Transverse colon (tissue), 4 donors: ENCODE measurements around the gene STAP2.
"Not testable (repeated sequence)": the region's sequence is repeated elsewhere in the genome, so short reads cannot be mapped to it uniquely, and the experiment has no call there.

Source experiments
- CTCF ChIP-seq, 5 experiments: fragments of 200-600 bp in 3 of 5; fragments of 450-650 bp in 2 of 5; sonication (generic) in 3 of 5; IDR thresholded peaks; 1 replicate in 2 of 5; 2 replicates in 3 of 5; pipeline ENCODE4 v1.5.1; 2016 to 2017; ENCODE audit warnings: antibody characterized with exemption in 5 of 5, inconsistent platforms in 3 of 5, mild to moderate bottlenecking in 2 of 5, moderate library complexity in 1 of 5
- POLR2A ChIP-seq: fragments of 450-650 bp; IDR thresholded peaks from one replicate; pipeline ENCODE4 v1.6.1; 2016; ENCODE audit warnings: antibody characterized with exemption, mild to moderate bottlenecking, moderate library complexity
- POLR2AphosphoS5 ChIP-seq, 3 donors: sonication (generic); formaldehyde crosslinking; IDR thresholded peaks; one replicate each; pipeline ENCODE4 v1.6.1; 2016; ENCODE audit warnings: antibody characterized with exemption in 3 of 3

- TF ChIP-seq CTCF (IDR thresholded peaks at IDR 0.05); POLR2AphosphoS5 (IDR thresholded peaks at IDR 0.05); POLR2A: not testable (repeated sequence)
Observed at GRCh38 chr19:4328991-4329681, 9.5 kb downstream of the STAP2 start.
